Stimulated activated naive B cell treated with anti-CD40 and anti-IgM and Interleukin-4, amounts not matched to agents 10 μg/mL and 1 μg/mL and 100 μg/mL, for 72 hours (primary cell): ENCODE data around the gene F2RL3.

Source experiments
- ATAC-seq, 2 donors: fragments of 150-1000 bp; cut with Tn5 transposase; replicated peaks; 2 replicates each; pipeline ENCODE4 v1.10.0; 2021; ENCODE audit warnings: moderate library complexity in 1 of 2
- DNase-seq: peaks from one replicate; pipeline ENCODE4 v3.0.0; 2021
- H3K27ac Mint-ChIP-seq: one replicate; pipeline ENCODE4 v1.8.0; 2022; ENCODE audit warnings: mild to moderate bottlenecking, mixed read lengths
- H3K27me3 Mint-ChIP-seq, 2 donors: one replicate each; pipeline ENCODE4 v1.8.0; 2022; ENCODE audit warnings: mixed read lengths in 2 of 2
- H3K36me3 Mint-ChIP-seq, 2 donors: one replicate each; pipeline ENCODE4 v1.8.0; 2022; ENCODE audit warnings: mixed read lengths in 2 of 2, mild to moderate bottlenecking in 1 of 2
- H3K4me1 Mint-ChIP-seq, 2 donors: one replicate each; pipeline ENCODE4 v1.8.0; 2022; ENCODE audit warnings: mixed read lengths in 2 of 2, mild to moderate bottlenecking in 1 of 2
- H3K4me3 Mint-ChIP-seq, 2 donors: one replicate each; pipeline ENCODE4 v1.8.0; 2022; ENCODE audit warnings: mild to moderate bottlenecking in 2 of 2, mixed read lengths in 2 of 2, moderate library complexity in 1 of 2
- H3K9me3 Mint-ChIP-seq, 2 donors: one replicate each; pipeline ENCODE4 v1.8.0; 2022; ENCODE audit warnings: mixed read lengths in 2 of 2, mild to moderate bottlenecking in 1 of 2

Gene F2RL3

GRCh38 chr19:16911046-16911445, 22.2 kb downstream of the F2RL3 start:
- no peak for ATAC-seq
- Mint-ChIP-seq H3K9me3 (peaks cover 18 to 29% of the 10 kb centered on the region in 2 donors), H3K27ac (no peak overlapping the region), H3K4me3 (no peak overlapping the region), H3K27me3 (peaks cover 4 to 10% of the 10 kb centered on the region in 2 donors), H3K4me1 (no peaks in the 10 kb centered on the region), H3K36me3 (peaks cover 5 to 11% of the 10 kb centered on the region in 2 donors)
- no peak for DNase-seq

- H3K9me3 Mint-ChIP-seq: peaks cover 18 to 29% of the 10 kb centered on the region in 2 donors
- DNase-seq (no peak), ATAC-seq (no peak)
- peaks cover 5 to 11% of the 10 kb centered on the region in 2 donors for H3K36me3 Mint-ChIP-seq
- no peaks in the 10 kb centered on the region for H3K4me1 Mint-ChIP-seq
- no peak overlapping the region for H3K4me3 Mint-ChIP-seq
- peaks cover 7 to 20% of the 10 kb centered on the region in 2 donors for H3K27me3 Mint-ChIP-seq
- no peak overlapping the region for H3K27ac Mint-ChIP-seq
Measured at GRCh38 chr19:16912780-16913179, 24.0 kb downstream of the F2RL3 start.

- no peak overlapping the region for H3K27ac Mint-ChIP-seq
- H3K9me3 Mint-ChIP-seq: peaks cover 18 to 32% of the 10 kb centered on the region in 2 donors
- DNase-seq: no peak
- no peaks in the 10 kb centered on the region for H3K4me1 Mint-ChIP-seq
- peaks cover 7 to 20% of the 10 kb centered on the region in 2 donors for H3K27me3 Mint-ChIP-seq
- no peak overlapping the region for H3K4me3 Mint-ChIP-seq
- peaks cover 5 to 11% of the 10 kb centered on the region in 2 donors for H3K36me3 Mint-ChIP-seq
- ATAC-seq: no peak
Measured at GRCh38 chr19:16914421-16914820, 25.6 kb downstream of the F2RL3 start.

- peaks cover 5 to 11% of the 10 kb centered on the region in 2 donors for H3K36me3 Mint-ChIP-seq
- ATAC-seq: no peak
- no peaks in the 10 kb centered on the region for H3K4me1 Mint-ChIP-seq
- H3K9me3 Mint-ChIP-seq: peaks cover 18 to 34% of the 10 kb centered on the region in 2 donors
- no peak overlapping the region for H3K4me3 Mint-ChIP-seq
- no peak for DNase-seq
- no peak overlapping the region for H3K27ac Mint-ChIP-seq
- peaks cover 11 to 20% of the 10 kb centered on the region in 2 donors for H3K27me3 Mint-ChIP-seq
Measured at GRCh38 chr19:16915135-16915534, 26.3 kb downstream of the F2RL3 start.

GRCh38 chr19:16915734-16916133, 26.9 kb downstream of the F2RL3 start:
- Mint-ChIP-seq H3K4me3 (no peak overlapping the region), H3K4me1 (no peaks in the 10 kb centered on the region), H3K9me3 (peaks cover 18 to 34% of the 10 kb centered on the region in 2 donors), H3K27me3 (peaks cover 11 to 20% of the 10 kb centered on the region in 2 donors), H3K36me3 (peaks cover 5 to 11% of the 10 kb centered on the region in 2 donors), H3K27ac (no peak overlapping the region)
- ATAC-seq (no peak), DNase-seq (no peak)

- Mint-ChIP-seq H3K9me3 (peaks cover 15 to 27% of the 10 kb centered on the region in 2 donors), H3K36me3 (peaks cover 3 to 7% of the 10 kb centered on the region in 2 donors), H3K4me1 (no peaks in the 10 kb centered on the region), H3K4me3 (no peak overlapping the region), H3K27me3 (peaks cover 14 to 22% of the 10 kb centered on the region in 2 donors), H3K27ac (no peak overlapping the region)
- DNase-seq (no peak), ATAC-seq (no peak)
Measured at GRCh38 chr19:16917401-16917800, 28.6 kb downstream of the F2RL3 start.

DNA sequence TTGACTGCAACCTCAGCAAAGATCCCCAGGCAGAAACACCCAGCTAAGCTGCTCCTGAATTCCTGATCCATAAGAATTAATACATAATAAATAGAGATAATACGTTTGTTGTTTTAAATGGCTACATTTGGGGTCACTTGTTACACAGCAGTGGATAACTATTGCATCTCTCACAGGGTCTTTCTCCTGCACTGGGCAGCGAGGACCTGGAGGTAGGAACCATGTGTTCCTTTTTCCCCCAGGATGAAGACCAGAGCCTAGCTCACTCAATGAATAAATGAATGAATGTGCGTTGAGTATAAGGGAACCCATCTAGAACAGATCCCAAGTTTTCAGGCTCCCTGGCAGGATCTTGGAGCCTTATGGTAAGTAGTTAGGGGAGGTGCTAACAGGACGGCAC, 30.7 kb downstream of the F2RL3 start:
- H3K27ac Mint-ChIP-seq: no peak overlapping the region

DNA sequence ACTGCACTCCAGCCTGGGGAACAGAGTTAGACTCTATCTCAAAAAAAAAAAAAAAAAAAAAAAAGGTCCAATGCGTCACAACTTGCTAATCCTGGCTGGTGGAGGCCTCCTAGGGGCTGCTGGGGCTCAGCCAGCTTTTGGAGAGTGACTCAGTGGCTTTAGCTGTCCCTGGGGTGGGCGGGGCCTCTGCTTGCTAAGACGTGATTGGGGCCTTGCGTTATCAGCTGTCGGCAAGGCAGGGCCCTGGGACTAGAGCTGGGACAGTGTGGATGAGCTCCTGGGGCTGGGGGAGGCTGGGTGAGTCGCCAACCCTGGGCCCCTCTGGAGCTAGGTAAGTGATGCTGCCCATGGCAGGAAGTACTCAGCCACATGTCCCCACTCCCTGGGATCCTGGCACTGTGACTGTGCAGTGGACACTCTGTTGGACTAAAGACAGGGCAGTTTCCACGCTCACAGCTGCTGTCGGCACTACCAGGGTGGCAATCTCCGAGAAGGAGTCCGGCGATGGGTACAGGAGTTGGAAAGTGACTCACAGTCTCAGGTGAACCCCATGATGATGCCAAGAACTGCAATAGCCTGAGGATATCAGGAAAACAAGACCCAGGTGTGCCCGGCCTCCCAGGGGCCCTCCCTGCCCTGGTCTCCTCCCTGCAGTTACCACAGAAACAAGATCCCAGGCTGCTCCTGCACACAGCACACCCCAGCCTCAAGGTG, 32.2 kb downstream of the F2RL3 start:
- H3K4me3 Mint-ChIP-seq: no peak overlapping the region
- H3K27me3 Mint-ChIP-seq: peaks cover 14 to 21% of the 10 kb centered on the region in 2 donors
- H3K36me3 Mint-ChIP-seq: peaks cover 0 to 2% of the 10 kb centered on the region in 2 donors
- H3K4me1 Mint-ChIP-seq: no peaks in the 10 kb centered on the region
- ATAC-seq (no peak), DNase-seq (no peak)
- H3K27ac Mint-ChIP-seq: no peak overlapping the region
- H3K9me3 Mint-ChIP-seq: peaks cover 4 to 11% of the 10 kb centered on the region in 2 donors

More for the DNA sequence above, 30.7 kb downstream of the F2RL3 start:
- no peak overlapping the region for H3K4me3 Mint-ChIP-seq
- peaks cover 17 to 30% of the 10 kb centered on the region in 2 donors for H3K27me3 Mint-ChIP-seq
- H3K36me3 Mint-ChIP-seq: peaks cover 0 to 4% of the 10 kb centered on the region in 2 donors
- no peaks in the 10 kb centered on the region for H3K4me1 Mint-ChIP-seq
- ATAC-seq (no peak), DNase-seq (no peak)
- H3K9me3 Mint-ChIP-seq: peaks cover 4 to 14% of the 10 kb centered on the region in 2 donors

DNA sequence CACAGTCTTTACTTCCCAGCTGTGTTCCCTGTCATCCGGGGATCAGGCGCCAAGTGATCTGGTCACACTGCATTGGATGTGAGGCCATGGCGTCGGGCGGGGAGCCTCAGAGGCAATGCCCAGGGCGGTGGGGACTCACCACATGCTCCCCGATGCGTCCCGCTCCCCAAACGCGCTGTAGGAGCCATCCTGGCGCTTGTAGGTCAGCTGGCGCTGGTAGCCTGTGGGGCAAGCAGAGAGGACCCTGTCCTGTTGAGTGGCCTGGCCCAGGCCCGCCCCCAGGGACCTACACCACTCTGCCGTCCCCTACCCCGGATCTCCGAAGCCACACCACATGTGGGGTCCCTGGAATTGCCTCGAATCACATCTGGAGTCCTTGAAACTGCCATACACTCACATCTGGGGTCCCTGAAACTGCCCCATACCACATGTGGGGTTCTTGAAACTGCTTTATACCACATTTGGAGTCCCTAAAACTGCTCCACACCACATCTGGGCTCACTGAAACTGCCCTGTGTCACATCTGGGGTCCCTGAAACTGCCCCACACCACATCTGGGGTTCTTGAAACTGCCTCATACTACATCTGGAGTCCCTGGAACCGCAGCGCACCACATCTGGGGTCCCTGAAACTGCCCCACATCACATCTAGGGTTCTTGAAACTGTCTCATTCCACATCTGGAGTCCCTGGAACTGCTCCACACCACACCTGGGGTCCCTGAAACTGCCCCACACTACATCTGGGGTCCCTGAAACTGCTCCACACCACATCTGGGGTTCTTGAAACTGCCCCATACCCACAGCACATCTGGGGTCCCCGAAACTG, 33.2 kb downstream of the F2RL3 start:
- Mint-ChIP-seq H3K27ac (no peak overlapping the region), H3K27me3 (peaks cover 16 to 22% of the 10 kb centered on the region in 2 donors), H3K4me3 (no peak overlapping the region), H3K9me3 (peaks cover 10 to 17% of the 10 kb centered on the region in 2 donors), H3K36me3 (peaks cover 6% of the 10 kb centered on the region in 2 donors), H3K4me1 (no peaks in the 10 kb centered on the region)
- DNase-seq (no peak), ATAC-seq (no peak)

GRCh38 chr19:16922592-16922934, 33.8 kb downstream of the F2RL3 start:
- peaks cover 17 to 20% of the 10 kb centered on the region in 2 donors for H3K27me3 Mint-ChIP-seq
- no peak for ATAC-seq
- DNase-seq: no peak
- no peak overlapping the region for H3K4me3 Mint-ChIP-seq
- H3K9me3 Mint-ChIP-seq: peaks cover 11 to 18% of the 10 kb centered on the region in 2 donors
- H3K36me3 Mint-ChIP-seq: peaks cover 6 to 7% of the 10 kb centered on the region in 2 donors
- no peak overlapping the region for H3K27ac Mint-ChIP-seq
- H3K4me1 Mint-ChIP-seq: no peaks in the 10 kb centered on the region

GRCh38 chr19:16922949-16923348, 34.1 kb downstream of the F2RL3 start:
- Mint-ChIP-seq H3K36me3 (peaks cover 6 to 7% of the 10 kb centered on the region in 2 donors), H3K4me1 (no peaks in the 10 kb centered on the region), H3K4me3 (no peak overlapping the region), H3K27me3 (peaks cover 17 to 20% of the 10 kb centered on the region in 2 donors), H3K9me3 (peaks cover 11 to 18% of the 10 kb centered on the region in 2 donors), H3K27ac (no peak overlapping the region)
- ATAC-seq (no peak), DNase-seq (no peak)

DNA sequence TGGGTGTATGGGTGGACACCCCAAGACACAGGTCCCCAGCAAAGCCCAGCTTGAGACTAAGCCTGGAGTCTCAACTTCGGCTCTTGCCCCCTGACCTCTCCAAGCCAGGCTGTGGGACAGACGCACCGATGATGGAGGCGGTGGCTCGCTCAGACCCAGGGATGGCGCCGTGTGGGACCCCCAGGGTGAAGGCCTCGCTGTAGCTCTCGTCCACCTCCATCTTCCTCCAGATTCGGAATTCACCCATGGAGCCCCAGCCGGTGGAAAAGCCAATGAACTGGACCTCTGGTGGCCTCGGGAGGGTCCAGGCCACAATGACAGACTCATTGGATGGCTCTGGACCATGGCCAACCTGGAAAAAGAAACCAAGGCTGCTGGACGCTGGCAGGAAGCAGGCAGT, 39.1 kb downstream of the F2RL3 start:
- no peak overlapping the region for H3K27ac Mint-ChIP-seq
- no peaks in the 10 kb centered on the region for H3K4me1 Mint-ChIP-seq
- H3K9me3 Mint-ChIP-seq: peaks cover 6 to 27% of the 10 kb centered on the region in 2 donors
- H3K36me3 Mint-ChIP-seq: peaks cover 6 to 7% of the 10 kb centered on the region in 2 donors
- H3K27me3 Mint-ChIP-seq: peaks cover 31 to 50% of the 10 kb centered on the region in 2 donors
- no peak for ATAC-seq
- H3K4me3 Mint-ChIP-seq: no peak overlapping the region
- DNase-seq: no peak

GRCh38 chr19:16928351-16928750, 39.6 kb downstream of the F2RL3 start:
- H3K36me3 Mint-ChIP-seq: peaks cover 6 to 7% of the 10 kb centered on the region in 2 donors
- ATAC-seq: no peak
- peaks cover 9 to 28% of the 10 kb centered on the region in 2 donors for H3K9me3 Mint-ChIP-seq
- H3K4me1 Mint-ChIP-seq: no peaks in the 10 kb centered on the region
- H3K27me3 Mint-ChIP-seq: peaks cover 31 to 46% of the 10 kb centered on the region in 2 donors
- DNase-seq: no peak
- no peak overlapping the region for H3K4me3 Mint-ChIP-seq
- no peak overlapping the region for H3K27ac Mint-ChIP-seq

- Mint-ChIP-seq H3K36me3 (peaks cover 6 to 7% of the 10 kb centered on the region in 2 donors), H3K4me1 (no peaks in the 10 kb centered on the region), H3K27ac (no peak overlapping the region), H3K4me3 (no peak overlapping the region), H3K27me3 (peaks cover 31 to 46% of the 10 kb centered on the region in 2 donors), H3K9me3 (peaks cover 15 to 34% of the 10 kb centered on the region in 2 donors)
- no peak for DNase-seq
- no peak for ATAC-seq
Measured at GRCh38 chr19:16928916-16929315, 40.1 kb downstream of the F2RL3 start.
